DMS 273 (cell line): Measurements from ENCODE around the gene FANCD2.
"Not testable (repeated sequence)": the region's sequence is repeated elsewhere in the genome, so short reads cannot be mapped to it uniquely, and the experiment has no call there.

ENCODE experiments used
- DNase-seq: peaks from one replicate; lab custom pipeline; 2025; ENCODE audit not compliant: unreplicated experiment; lab: John Stamatoyannopoulos, UW

FANCD2 gene

DNA sequence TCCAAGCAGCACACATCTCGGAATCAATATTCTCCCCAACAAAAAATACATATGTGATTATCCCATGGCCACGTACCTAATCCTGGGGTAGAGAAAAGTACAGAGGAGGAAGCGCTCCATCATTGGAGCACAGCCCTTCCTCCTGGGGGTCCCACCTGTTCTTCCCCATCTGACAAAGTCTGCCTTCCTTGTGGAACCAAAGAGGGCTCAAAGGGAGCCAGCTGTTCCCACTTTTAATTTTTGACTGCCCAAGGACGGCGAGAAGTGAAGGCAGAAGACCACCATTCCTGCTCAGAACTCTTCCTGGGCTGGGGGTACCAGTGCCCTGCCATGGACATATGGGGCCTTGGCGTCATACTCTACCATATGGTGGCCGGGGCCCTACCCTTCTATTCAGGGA lies 14.1 kb upstream of the FANCD2 start:
- DNase-seq: no peak

DNA sequence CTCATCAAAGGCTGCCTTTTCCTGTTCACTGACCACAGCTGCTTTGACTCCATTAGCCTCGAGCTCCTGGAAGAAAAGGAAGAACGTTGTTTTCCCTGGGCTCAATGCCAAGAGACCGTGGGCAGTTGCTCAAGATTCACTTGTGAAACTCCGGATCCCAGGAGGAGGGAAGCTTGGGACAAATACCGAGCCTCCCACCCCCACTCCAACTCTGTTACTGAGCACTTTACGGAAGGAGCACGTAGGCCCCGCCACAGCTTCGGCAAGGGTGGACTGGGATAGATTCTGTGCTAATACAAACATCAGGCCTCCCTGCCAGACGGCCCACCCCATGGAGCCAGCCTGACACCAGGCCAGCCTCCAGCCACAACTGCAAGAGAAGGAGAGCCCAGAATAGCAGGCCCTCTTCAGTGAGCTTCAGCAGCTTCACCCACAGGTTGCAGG lies 10.8 kb upstream of the FANCD2 start:
- DNase-seq: peak; percentile 58

GRCh38 chr3:10017636-10018292 lies 8.5 kb upstream of the FANCD2 start:
- DNase-seq: no peak

GRCh38 chr3:10018806-10019205 lies 7.4 kb upstream of the FANCD2 start:
- DNase-seq: not testable (repeated sequence)

- DNase-seq: no peak
These were observed 6.9 kb upstream of the FANCD2 start for GRCh38 chr3:10019326-10019725.

DNA sequence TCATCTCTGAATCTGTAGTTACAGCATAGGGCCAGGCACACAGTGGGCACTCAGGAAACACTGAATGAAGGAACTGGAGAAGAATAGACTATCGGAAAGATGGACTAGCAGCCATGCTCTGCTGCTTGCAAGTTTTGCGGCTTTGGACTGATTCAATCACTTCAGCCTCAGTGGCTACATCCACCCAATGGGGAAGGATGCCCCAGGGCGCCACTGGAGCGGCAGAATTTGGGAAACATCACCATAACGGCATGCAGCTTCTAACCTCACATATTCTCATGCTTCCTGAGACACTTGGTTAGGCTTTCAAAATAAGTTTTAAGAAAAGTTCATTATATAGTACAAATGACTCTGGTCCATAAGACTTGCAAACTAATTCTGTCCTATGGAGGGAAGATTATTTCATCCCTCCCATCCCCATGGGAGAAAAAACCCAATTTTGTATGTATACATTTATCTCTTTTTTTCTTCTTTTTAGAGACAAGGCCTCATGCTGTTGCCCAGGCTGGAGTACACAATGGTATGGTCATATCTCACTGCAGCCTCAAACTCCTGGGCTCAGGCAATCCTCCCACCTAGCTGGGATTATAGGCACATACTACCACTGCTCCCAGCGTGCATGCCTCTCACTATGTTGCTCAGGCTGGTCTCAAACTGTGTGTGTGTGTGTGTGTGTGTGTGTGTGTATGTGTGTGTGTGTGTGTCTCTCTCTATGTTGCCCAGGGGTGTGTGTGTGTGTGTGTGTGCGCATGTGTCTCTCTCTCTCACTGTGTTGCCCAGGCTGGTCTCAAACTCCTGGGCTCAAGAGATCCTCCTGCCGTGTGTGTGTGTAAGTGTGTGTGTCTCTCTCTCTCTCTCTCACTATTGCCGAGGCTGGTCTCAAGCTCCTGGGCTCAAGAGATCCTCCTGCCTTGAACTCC lies 4.1 kb upstream of the FANCD2 start:
- DNase-seq: no peak

DNA sequence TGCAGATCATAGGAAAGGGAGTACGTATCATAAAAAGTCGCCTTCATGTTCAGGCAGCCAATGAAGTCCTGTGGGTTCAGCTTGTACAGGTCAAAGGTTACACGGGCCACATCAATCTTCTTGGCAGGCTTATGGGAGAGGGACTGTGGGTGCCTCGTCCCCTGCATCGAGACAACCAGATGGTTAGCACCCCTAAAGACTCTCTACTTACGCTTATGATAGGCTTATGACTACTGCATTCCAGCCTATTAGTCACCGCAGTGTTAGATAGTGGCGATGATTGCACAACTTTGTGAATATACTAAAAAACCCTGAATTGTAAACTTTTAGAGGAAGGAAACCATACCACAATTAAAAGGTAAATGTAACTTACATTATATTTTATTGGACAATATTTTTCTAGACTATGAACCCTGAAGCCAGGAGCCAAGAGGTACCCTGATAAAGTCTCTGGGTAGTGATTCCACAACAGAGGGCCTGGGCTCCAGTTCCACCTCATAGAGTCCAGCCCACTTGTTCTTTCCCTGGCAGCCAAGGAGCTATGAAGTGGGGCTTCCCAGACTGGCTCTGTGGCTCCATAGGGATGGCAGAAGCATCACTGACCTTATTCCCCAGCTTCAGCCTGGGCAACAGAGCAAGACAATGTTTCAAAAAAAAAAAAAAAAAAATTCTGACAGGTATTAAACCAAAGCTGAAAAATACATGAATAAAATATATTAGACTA lies 2.5 kb upstream of the FANCD2 start:
- no peak for DNase-seq

DNA sequence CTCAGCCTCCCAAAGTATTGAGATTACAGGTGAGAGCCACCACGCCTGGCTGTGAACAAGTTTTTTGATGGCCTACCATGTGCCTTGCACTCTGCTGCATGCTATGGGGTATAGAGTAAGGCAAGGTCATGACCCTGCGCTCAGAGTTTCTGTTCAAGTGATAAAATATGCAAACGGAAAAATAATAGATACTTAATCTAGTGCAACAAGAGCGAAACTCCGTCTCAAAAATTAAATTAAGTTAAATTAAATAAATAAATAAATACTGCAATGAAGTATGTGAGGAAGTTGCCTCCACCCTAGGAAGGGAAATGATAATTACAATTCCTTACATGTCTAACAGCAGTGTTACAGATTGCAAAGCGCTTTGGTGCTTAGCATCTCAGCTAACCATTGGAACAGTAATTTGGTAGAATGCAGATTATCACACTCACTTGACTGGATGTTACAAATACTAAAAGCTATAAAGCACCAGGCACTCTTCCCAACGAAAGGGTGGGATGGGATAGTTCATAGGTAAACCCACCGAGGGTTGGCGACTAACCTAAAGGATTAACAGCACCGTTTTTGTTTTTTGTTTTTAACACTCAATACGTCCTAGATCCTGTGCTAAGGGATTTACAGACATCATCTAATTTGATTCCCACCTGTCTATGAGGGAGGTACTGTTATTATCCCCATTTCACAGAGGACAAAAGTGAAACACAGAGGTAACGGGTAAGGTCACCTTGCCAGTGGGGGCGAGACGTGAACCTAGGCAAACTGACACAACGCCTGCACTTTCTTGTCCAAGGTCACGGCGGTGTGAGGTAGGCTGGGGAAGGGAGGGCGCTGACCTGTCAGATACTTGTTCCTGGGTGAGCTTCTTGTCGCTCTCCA lies 793 bp upstream of the FANCD2 start:
- DNase-seq: no peak

DNA sequence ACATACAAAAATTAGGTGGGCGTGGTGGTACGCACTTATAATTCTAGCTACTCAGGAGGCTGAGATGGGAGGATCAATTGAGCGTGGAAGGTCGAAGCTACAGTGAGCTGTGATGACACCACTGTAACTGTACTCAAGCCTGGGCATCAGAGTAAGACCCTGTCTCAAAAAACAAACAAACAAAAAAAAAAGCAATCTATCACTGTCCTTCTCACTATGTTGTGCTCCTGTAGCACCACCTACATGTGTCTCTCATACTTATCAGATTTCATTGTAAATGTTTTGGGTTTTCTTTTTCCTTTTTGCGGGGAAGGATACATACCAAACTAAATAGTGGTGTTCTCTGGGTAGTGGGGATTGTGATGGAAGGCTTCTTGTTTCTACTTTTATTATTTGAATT lies 14.8 kb downstream of the FANCD2 start:
- no peak for DNase-seq

- no peak for DNase-seq
These were observed 21.6 kb downstream of the FANCD2 start for GRCh38 chr3:10047876-10048275.

GRCh38 chr3:10053054-10053453 lies 26.8 kb downstream of the FANCD2 start:
- not testable (repeated sequence) for DNase-seq

GRCh38 chr3:10055097-10055496 lies 28.9 kb downstream of the FANCD2 start:
- no peak for DNase-seq

GRCh38 chr3:10070077-10070476 lies 43.8 kb downstream of the FANCD2 start:
- DNase-seq: not testable (repeated sequence)

GRCh38 chr3:10074666-10075065 lies 48.4 kb downstream of the FANCD2 start:
- DNase-seq: no peak

GRCh38 chr3:10081871-10082270 lies 55.6 kb downstream of the FANCD2 start:
- no peak for DNase-seq

DNA sequence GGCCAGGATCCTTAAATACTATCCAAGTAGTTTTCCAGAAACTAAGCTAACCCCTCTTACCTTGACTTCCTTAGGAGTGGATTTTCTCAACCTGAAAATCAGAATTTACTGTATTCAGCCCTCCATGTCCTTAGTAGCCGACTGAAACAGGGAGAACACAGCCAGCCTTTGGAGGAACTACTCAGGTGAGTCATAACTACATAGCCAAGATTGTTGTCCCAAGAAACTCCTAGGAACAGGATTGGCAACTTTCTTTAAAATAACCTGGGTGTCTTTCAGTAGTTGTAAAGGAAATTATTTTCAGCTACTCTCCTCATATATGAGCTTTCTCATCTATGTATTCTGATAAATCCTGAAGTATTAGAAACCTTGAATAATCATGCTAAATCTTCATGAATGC lies 59.5 kb downstream of the FANCD2 start:
- DNase-seq: no peak

DNA sequence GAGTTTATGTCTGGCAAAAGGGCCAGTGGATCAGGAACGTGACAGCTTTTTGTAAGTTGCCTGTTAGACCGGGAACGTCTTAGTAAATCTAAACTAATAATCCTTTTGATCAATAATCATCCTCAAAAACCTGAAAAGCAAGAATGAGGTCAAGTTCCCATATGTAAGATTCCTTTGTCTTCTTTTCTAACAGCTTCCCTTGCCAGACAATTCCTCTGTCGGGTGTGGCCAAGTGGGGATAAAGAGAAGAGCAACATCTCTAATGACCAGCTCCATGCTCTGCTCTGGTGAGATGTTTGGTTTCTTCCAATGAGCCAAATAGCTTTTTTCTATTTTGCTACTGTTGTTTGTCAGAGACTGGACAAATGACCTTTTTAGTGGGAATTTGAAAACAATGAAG lies 62.0 kb downstream of the FANCD2 start:
- no peak for DNase-seq

- no peak for DNase-seq
These were observed 63.9 kb downstream of the FANCD2 start for GRCh38 chr3:10090179-10090578.

DNA sequence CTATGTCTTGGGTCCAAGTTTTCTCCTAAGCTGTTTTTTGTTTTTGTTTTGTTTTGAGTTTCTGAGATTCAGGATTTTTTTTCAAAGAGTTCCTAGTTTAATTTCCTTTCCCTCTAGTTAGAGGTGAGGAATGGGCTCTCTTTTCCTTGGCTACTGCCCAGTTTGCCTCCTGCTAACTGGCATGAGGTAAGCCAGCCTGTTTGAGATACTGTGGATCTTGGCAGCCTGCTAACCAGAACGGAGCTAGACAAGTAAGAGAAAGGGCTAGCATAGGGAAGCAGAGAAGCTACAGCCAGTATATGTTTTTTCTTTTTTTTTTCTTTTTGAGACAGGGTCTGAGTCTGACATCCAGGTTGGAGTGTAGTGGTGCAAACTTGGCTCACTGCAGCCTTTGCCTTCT lies 64.5 kb downstream of the FANCD2 start:
- DNase-seq: not testable (repeated sequence)

- not testable (repeated sequence) for DNase-seq
These were observed 65.2 kb downstream of the FANCD2 start for GRCh38 chr3:10091387-10091786.

GRCh38 chr3:10093678-10094077 lies 67.4 kb downstream of the FANCD2 start:
- DNase-seq: no peak
